Upper lobe of right lung (tissue), 1 donor: Measurements from ENCODE around the gene SEMA5B. TPM values are rescaled to one million over a fixed set of nuclear protein-coding genes. Genes with fewer than 3 reads are reported as not detected.
A peak's percentile ranks its signal among the peaks of the same experiment; 100 is the strongest.

Source experiments
- ATAC-seq: fragments of 200-7000 bp; cut with Tn5 transposase; one replicate; pipeline ENCODE4 v1.9.1; 2020; ENCODE audit warnings: mild to moderate bottlenecking, moderate library complexity
- DNase-seq: peaks from one replicate; pipeline ENCODE4 v3.0.0-alpha.2; 2020
- H3K27ac ChIP-seq: fragments of 200-600 bp; one replicate; pipeline ENCODE4 v1.8.0; 2022
- H3K27me3 ChIP-seq: fragments of 200-600 bp; one replicate; pipeline ENCODE4 v1.8.0; 2022; ENCODE audit warnings: mild to moderate bottlenecking
- H3K36me3 ChIP-seq: fragments of 200-600 bp; one replicate; pipeline ENCODE4 v1.8.0; 2022
- H3K4me1 ChIP-seq: fragments of 200-600 bp; one replicate; pipeline ENCODE4 v1.8.0; 2022
- H3K4me3 ChIP-seq: fragments of 200-600 bp; one replicate; pipeline ENCODE4 v1.8.0; 2022; ENCODE audit warnings: mild to moderate bottlenecking
- H3K9me3 ChIP-seq: fragments of 200-600 bp; one replicate; pipeline ENCODE4 v1.8.0; 2022
- CTCF ChIP-seq: fragments of 200-600 bp; IDR thresholded peaks from one replicate; pipeline ENCODE4 v1.8.0; 2022; ENCODE audit warnings: antibody characterized with exemption
- intact Hi-C: fragments of 100-400 bp; cut with DNase I; formaldehyde crosslinking; loops from one replicate; pipeline ENCODE4 v1.11.0; 2022
- total RNA-seq: library from RNA; stranded (reverse); fragmentation: NEBNext Ultra II Directional; extraction: Animal tissue kit (Norgen Biotek cat#: 25700); gene quantifications from one replicate; pipeline ENCODE4 v1.2.1, GENCODE V29; 2021
- donor health status: DM: no; HTN: yes; CAD: no; lungs with severe emphysema.

The SEMA5B gene
- total RNA-seq, 1 donor from 2014 or later: 2.3 TPM

GRCh38 chr3:122956693-122957455 is 70.7 kb downstream of the SEMA5B start:
- H3K36me3 ChIP-seq: no peaks in the 10 kb centered on the region
- peak; percentile 60 for ATAC-seq
- no peak overlapping the region for H3K4me3 ChIP-seq
- intact Hi-C loops: no loop called here
- H3K9me3 ChIP-seq: no peaks in the 10 kb centered on the region
- no peak overlapping the region for H3K27ac ChIP-seq
- no peak for TF ChIP-seq CTCF
- H3K4me1 ChIP-seq: peaks cover 26% of the 10 kb centered on the region
- H3K27me3 ChIP-seq: no peaks in the 10 kb centered on the region
- DNase-seq: no peak

DNA sequence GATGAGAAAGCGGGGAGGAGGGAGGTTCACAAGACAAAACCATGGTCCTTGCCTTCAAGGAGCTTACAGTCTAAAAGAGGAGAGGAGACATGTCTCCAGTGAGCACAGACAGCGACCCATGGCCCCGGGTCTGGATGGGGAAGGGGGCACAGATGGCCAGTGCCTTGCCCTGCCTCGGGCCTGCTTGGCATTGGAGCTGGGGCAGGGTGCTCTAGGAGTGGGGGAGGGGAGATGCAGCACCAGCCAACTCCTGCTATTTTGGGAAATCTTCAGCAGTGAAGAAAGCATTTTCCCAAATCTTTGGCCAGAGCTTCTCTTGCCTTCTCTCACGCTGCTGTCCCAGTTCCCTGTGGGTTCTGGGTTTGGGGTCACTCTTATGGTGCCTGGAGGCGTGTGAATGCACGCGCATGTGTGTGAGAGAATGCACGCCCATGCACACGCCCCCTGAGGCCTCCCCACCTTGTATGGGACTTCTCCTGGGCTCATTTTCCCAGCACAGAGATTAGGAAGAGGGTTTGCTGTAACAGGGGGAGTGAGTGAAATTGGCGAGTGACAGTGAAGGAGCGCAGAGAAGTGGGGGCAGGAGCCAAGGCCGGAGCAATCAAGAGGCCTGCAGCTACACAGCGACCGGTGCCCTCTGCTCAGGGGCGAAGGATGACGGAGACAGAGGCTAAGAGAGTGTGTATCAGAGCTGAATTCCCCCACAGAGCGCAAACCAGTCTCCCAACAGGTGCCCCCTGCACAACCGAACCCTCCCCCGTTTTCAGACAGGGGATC is 71.5 kb downstream of the SEMA5B start:
- H3K36me3 ChIP-seq: no peaks in the 10 kb centered on the region
- intact Hi-C loops: no loop called here
- H3K4me1 ChIP-seq: peaks cover 26% of the 10 kb centered on the region
- DNase-seq (no peak), ATAC-seq (no peak)
- no peaks in the 10 kb centered on the region for H3K27me3 ChIP-seq
- H3K9me3 ChIP-seq: no peaks in the 10 kb centered on the region
- TF ChIP-seq CTCF: no peak
- H3K4me3 ChIP-seq: no peak overlapping the region
- no peak overlapping the region for H3K27ac ChIP-seq

GRCh38 chr3:122952520-122952919 is 75.0 kb downstream of the SEMA5B start:
- Histone ChIP-seq H3K27me3 (no peaks in the 10 kb centered on the region), H3K27ac (no peak overlapping the region), H3K4me1 (peaks cover 15% of the 10 kb centered on the region), H3K36me3 (no peaks in the 10 kb centered on the region), H3K9me3 (no peaks in the 10 kb centered on the region), H3K4me3 (no peak overlapping the region)
- DNase-seq (no peak), ATAC-seq (peak; percentile 83)
- no peak for TF ChIP-seq CTCF
- intact Hi-C loops: no loop called here

DNA sequence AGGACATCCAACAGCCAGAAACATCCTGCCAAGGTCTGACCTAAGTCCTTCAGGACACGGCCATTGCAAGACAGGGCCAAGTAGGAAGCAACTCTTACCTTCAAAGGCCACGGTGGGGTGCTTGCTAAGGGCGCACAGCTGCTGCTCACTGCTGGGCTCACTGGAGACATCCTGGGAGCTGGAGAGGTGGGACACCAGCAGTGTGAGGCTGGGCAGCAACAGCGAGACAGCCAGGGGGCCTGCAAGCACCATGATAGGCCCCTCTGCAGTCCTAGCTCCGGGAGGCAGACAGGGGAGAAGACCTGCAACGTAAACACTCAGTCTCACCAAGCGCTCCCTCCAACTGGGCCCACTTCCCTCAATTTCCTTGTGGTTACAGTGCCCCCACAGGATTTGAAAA is 79.2 kb downstream of the SEMA5B start:
- no peak for ATAC-seq
- TF ChIP-seq CTCF: no peak
- Histone ChIP-seq H3K4me3 (no peak overlapping the region), H3K36me3 (no peaks in the 10 kb centered on the region), H3K9me3 (no peaks in the 10 kb centered on the region), H3K27ac (no peak overlapping the region), H3K27me3 (no peaks in the 10 kb centered on the region), H3K4me1 (peaks cover 3% of the 10 kb centered on the region)
- intact Hi-C loops: no loop called here
- DNase-seq: no peak

GRCh38 chr3:122947738-122948137 is 79.8 kb downstream of the SEMA5B start:
- DNase-seq (no peak), ATAC-seq (no peak)
- no peak overlapping the region for H3K4me3 ChIP-seq
- H3K4me1 ChIP-seq: peaks cover 3% of the 10 kb centered on the region
- H3K27ac ChIP-seq: no peak overlapping the region
- H3K27me3 ChIP-seq: no peaks in the 10 kb centered on the region
- TF ChIP-seq CTCF: no peak
- no peaks in the 10 kb centered on the region for H3K36me3 ChIP-seq
- intact Hi-C loops: no loop called here
- no peaks in the 10 kb centered on the region for H3K9me3 ChIP-seq
